Suppressor macrophage (primary cell): Measurements from ENCODE around the gene ORC2.
"Not testable (repeated sequence)": the region's sequence is repeated elsewhere in the genome, so short reads cannot be mapped to it uniquely, and the experiment has no call there.

ENCODE experiments used
- DNase-seq, 4 experiments: peaks; one replicate each; pipeline ENCODE4 v3.0.0-alpha.2; 2020 to 2022
- total RNA-seq, 17 experiments: gene quantifications; one replicate each; lab custom pipeline; 2026; ENCODE audit warnings: mixed read lengths in 6 of 17, inconsistent platforms in 3 of 17; lab: John Stamatoyannopoulos, UW

Gene ORC2
- 6.5 to 27.6 (median 16.1) reads per million in 17 experiments for total RNA-seq

DNA sequence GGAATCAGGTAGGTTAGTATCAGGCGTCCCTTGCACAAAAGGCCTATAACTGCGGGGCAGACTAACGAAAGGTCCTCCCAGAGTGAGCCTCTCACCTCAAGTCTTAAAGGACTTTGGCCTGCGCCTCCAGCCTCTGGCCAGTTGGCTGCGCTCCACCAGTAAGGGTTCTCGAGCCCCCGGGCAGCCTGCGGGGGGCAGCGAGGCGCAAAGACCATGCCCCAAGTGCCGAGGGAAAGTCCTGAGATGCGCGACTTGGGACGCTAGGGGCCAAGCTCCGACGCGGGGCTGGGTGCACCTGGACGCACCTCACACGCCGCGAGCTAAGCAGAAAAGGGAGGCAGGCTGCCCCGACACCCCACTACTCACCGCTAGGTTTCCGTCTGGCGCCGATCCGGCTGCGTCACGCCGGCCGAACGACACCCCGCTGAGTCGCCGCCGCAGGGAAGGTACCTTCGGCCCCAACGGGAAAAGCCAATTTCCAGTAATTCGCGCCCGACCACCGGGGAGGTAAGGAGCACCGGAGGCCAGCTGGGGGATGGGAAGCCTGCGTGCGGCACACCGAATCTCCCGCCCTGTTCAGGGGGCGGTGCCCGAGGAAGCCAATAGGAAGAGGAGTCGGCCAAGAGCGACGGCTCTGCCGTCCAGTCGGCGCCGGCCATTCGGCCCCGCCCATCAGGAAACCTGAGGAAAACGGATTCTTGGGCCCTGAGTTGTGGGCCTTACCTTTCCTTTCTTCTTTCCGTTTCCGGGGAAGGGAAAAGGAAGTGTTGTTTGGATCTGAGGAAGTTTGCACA is at the start of gene ORC2:
Gene ORC2 (minus strand): TSS at position 537 of the 794 bp plus-strand sequence. CDS start 5,537 bp downstream, outside the sequence.
- peak; percentile 96 to 97 (median 96) for DNase-seq

DNA sequence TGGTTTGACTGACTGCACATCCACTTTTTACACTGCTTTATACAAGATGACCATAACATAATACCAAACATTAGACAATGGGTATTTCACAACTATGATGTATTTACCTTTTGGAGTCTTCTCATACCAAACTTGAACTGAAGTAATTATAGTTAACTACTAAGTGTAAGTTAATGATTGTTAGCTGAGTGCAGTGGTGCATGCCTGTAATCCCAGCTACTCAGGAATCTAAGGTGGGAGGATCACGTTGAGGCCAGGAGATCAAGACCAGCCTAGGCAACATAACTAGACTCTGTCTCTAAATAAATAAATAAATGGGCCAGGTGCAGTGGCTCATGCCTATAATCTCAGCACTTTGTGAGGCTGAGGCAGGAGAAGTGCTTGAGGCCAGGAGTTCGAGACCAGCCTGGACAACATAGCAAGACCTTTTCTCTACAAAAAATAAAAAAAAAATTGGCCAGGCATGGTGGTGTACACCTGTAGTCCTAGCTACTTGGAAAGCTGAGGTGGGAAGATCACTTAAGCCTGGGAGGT is 44.9 kb upstream of the ORC2 start:
- no peak for DNase-seq

DNA sequence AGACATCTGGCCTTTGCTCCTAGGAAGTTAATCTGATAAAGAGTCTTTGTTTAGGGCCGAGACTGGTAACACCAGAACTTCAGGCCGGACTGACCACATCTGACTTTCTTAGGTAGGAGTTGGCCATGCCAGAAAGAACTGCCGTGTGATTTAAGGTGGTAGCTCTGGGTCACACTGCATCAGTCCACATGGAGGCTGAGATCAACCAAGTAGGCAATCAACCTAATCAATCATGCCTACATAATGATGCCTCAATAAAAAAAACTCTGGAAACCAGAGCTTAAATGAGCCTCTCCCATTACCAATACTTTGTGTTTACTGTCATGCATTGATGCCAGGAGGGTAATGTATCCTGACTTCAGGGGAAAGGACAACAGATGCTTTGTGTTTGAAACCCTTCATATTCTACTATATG is 44.1 kb upstream of the ORC2 start:
- DNase-seq, result no peak

DNA sequence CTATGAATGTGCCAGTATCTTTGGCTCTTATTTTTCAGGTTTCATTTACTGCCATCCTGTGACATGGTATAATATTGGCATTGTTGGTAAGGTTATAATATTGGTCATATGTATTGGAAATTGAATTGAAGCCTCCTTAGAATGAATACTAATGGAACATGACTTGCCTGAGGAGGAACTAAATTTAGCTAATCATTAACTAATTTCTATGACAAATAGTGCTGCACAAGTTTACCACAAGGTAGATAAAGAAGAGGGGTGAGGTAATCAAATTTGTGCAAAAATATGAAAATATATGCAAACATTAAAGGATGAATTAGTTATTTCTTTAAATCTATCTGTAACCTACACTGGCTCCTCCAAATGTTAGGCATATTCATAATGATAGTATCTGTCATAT is 43.2 kb upstream of the ORC2 start:
- DNase-seq, result no peak

DNA sequence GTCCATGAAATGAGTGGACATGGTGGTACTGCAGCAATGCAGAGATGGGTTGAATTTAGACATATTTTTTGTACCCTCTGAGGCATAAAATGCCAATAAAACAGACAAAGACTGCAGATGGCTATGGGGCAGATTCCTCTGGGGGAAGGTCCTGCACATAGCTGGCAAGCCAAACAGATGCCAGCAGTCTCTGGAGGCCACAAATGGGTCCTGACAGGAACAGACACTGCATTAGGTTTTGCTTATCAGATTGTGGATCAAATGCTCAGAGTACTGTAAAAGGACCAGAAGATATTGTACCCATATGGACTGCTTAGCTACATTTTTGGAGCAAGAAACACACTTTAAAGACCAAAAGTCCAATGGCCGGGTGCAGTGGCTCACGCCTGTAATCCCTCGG is 40.9 kb upstream of the ORC2 start:
- DNase-seq, result no peak

DNA sequence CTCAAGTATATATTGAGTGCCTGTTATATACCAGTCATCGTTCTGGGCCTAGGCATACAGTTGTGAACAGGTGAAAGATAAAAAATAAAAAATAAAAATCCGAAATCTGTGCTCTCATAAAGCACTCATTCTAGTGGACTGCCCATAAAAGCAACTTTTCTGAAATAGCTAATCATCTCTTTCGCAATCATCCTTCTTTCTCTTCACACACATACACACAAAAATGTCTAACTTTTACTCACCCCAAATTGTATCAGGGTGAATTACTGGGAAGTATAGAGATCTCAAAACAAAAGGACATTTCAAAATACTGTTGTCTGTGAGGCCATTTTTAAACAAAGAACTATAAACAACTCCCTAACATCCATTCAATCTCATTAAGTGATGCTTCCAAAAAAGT is 29.6 kb upstream of the ORC2 start:
- no peak for DNase-seq

DNA sequence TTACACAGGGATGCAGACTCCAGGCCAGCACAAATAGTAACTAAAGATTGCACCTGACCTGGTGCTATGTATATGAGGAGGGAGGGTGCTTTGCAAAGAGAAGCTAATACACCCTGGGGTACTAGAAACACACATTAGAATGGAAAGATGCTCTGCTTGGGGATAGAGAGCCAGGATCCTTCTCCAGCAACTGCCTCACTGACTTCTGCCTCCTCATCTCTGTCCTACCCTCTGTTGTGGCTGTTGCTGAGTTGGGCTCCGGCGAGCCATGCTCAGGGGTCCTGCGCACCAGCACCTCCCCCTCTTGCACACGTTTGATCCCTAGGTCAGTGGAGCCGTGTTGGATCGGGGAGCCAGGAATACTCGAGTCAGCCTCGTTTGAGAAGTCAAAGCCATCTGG is 23.7 kb upstream of the ORC2 start:
- DNase-seq, result no peak

DNA sequence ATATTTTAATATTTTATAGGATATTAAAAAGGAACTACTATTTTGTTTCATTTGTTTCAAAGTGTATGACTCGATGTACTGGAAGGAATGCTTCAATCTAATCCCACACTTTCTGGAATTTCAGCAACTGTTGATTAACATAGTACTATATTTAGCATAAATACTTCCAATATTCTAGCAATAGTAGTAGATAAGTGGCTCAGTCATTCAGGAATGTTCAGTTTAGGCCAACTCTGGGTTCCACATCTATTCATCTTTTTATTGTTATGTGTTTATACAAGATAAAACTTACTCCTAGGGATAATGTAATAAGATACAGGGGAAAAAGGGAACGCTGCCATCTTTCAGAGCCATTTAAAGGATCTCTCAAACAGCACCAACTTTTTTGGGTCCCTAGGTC is 22.3 kb upstream of the ORC2 start:
- no peak for DNase-seq

DNA sequence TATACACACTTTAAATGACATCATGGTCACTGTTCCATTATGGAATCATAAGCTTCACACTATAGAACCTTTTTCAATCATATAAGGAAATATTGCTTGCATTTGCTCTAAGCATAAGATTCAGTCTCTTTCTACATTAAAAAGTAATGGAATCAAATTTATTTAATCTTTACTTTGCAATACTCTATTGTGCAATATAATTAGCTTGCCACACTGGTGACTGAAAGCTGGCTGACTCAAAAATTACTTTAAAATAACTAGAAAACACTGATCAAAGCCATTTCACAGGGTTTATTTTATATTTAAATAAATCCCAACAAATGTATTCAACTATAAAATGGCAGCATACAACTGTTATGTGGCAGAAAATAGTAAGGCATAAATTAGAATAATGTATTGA is 13.2 kb upstream of the ORC2 start:
- no peak for DNase-seq

DNA sequence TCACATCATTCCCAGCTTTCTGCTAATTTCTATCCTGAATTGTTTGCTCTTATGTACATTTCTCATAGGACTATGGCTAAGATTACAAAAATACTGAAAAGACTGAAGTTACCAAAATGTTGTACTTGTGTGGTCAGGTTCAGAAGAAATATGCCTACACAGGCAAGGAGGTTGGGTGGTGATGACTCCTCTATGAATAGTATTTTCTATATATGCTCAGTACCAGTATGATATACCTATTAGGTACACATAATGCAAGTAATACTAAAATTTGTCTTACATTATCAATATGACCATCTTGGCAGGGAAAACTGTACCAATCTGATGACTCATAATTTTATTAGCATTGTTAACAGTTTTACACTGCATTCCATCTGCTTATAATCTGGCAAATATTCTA is 12.2 kb upstream of the ORC2 start:
- DNase-seq, result no peak

DNA sequence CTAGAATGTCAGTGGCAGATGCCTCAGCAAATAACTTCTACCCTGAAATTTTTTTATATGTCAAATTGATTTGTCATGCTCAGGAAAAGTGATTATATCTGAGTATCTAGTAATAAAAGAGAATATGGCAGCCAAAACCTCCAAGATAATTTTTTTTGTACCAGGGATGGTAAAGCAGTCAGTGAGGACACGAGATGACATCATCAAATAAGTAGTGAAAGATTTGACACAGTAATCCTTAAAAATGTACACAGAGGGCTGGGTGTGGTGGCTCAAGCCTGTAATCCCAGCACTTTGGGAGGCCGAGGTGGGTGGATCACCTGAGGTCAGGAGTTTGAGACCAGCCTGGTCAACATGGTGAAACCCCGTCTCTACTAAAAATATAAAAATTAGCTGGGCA is 6.6 kb upstream of the ORC2 start:
- not testable (repeated sequence) for DNase-seq

DNA sequence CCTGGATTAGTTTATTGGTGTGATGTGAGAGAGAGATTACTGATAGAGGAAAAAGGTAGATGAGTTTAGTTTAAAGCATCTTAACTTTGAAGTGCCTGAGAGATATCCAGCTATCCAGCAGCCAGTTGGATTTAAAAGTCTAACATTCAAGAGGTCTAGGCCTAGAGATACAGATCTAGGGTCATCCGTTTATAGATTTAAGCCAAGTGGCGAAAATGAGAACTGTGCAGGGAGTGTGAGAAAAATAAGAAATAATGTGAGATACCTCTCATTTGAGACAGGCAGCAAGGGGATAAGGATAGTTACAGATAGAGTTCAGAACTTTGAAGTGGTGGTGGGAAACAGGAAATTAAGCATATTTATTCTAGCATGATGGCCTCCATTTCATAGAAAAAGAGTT is 5.3 kb upstream of the ORC2 start:
- DNase-seq, result no peak

DNA sequence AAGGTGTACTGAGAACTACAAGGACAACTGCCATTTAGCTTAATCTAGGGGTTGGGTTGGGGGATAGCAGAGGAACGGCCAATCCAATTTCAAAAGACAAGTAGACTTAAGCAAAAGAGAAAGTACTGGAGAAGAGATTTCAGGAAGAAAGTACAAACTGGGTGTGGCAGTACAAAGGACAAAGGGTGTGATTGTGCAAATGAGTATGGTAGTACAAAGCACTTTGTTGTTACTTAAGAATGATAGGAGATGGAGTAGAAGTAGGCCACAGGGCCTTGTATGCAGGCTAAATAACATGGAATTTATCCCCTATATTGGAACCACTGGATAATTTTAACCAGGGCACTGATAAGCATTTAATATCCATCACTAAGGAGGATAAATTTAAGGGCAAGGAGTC is 4.7 kb upstream of the ORC2 start:
- peak in 1 of 4 experiments; percentile 12 for DNase-seq

DNA sequence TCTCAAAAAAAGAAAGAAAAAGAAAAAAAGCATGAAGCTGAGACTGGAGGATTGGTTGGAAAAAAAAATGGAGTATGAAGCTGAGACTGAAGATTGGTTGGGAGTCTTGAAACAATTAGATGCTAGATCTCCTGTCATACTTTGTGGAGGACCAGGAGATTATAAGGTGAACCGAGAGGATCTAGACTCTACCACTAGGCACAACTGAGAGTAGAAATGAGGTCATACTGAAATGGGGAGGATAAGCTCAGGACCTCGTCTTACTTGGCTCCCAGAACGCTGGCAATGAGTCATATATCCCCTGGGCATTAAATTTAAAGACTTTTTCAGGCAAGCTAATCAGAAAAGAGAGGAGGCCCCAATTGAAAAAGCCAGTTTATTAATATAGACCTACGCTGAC is 3.3 kb upstream of the ORC2 start:
- DNase-seq, result no peak

DNA sequence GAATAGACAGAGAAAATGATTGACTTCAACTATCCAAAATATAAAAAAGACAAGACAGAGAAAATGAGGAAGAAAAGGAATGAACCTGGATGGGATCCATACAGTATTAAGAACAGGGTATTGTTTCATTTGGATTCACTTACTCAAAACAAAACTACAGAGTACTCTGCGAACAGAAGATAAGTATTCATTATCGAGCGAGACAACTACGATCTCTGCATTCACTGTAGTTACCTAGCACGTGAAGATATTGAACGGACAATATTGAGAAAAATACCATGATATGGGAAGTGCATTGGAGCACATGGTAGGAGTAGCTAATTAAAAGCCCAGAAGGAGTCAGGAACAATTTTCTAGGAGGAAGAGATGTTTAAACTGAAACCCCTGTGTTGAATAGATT is 1.0 kb upstream of the ORC2 start:
- no peak for DNase-seq

DNA sequence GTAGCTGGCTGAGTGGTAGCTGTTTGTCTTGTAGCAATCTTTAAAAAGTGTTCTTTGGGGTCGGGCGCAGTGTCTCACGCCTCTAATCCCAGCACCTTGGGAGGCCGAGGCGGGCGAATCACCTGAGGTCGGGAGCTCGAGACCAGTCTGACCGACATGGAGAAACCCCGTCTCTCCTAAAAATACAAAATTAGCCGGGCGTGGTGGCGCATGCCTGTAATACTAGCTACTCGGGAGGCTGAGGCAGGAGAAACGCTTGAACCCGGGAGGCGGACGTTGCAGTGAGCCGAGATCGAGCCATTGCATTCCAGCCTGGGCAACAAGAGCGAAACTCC is 425 bp upstream of the ORC2 start:
- not testable (repeated sequence) for DNase-seq

DNA sequence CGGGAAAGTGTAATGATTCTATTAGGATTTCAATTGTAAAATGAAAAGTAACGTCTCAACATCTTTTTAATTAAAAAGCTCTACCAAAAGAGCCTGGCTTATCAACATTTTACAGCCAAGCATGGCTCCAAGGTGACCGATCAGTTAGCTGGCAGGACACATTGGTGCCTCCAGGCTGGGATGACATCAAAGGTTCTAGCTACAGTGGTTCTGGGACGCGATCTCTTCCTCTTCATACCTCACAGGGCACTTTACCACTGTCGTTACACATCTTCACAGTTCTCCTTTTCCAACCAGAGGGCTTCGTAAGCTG is 693 bp downstream of the ORC2 start:
- no peak for DNase-seq

DNA sequence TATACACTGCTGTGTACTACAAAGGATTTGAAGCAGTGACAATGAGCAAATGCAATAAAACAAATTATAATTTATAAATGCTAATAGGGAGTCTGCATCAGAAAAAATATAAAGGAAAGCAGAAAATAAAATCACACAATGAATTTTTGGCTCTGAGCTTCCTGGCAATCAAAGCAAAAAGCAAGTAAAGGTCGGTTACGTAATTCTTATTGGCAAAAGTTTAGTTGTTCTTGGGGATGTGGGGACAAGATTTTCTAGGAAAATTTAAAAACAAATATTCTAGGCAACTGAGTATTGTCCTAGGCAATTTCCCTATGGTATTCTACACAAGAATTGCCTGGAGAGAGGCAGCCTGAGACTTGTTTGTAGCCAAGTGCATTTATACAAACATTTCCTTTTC is 1.8 kb downstream of the ORC2 start:
- no peak for DNase-seq

DNA sequence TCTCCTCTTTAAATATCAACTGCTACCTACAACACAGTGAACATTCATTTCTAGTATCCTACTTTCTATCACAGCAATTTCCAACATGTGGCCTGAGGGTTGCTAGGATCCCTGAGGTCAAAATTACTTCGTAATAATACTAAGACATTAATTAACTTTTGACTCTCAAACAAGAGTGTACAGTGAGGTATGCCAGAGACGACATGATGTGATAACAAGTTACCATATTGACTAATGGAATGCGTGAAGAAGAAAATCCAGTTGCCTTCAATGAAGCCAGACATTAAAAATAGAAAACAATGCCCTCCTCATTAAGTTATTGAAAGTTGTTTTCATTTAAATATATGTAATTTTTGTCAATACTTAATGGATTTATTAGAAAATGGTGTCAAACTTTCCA is 13.1 kb downstream of the ORC2 start:
- DNase-seq, result no peak

DNA sequence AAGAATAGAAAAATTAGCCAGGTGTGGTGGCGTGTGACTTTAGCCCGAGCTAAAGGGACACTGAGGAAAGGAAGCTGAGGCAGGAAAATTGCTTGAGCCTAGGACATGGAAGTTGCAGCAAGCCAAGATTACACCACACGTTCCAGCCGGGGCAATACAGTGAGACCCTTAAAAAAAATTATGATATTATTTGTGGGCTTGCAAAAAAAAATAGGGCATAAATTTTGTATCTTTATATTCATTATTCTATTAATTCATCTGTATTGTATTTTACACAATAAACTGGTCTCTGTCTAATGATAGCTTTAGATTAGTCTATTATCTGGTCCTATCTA is 18.1 kb downstream of the ORC2 start:
- DNase-seq, result no peak

DNA sequence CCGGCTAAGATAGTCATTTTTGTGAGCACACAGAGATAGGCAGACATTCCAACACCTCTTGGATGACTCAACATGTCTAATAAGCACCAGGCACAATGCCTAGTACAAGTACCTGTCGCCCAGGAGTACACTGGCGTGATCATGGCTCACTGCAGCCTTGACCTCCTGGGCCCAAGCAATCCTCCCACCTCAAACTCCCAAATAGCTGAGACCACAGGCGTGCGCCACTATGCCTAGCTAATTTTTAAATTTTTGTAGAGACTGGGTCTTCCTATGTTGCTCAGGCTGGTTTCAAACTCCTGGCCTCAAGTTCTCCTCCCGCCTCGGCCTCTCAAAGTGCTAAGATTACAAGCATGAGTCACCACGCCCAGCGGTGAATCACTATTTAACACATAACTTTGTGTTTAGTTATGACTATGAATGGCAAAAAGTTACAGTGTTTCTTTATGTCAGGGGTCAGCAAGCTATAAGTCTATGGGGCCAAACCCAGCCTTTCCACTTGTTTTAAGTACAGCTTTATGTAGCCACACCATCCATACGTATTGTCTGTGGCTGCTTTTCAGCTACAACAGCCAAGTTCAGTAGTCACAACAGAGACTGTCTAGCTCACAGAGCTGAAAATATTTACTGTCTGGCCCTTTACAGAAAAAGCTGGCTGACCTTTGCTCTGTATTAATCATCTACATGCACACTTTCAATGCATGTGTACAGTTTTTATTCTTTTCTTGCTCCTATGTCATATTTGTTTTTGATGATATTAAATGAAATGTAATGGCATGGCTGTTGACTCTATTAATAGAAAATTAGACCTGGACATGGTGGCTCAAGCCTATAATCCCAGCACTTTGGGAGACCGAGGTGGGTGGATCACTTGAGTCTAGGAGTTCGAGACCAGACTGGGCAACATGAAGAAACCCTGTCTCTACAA is 18.7 kb downstream of the ORC2 start:
- DNase-seq, result peak; percentile 24 to 58 (median 38)

DNA sequence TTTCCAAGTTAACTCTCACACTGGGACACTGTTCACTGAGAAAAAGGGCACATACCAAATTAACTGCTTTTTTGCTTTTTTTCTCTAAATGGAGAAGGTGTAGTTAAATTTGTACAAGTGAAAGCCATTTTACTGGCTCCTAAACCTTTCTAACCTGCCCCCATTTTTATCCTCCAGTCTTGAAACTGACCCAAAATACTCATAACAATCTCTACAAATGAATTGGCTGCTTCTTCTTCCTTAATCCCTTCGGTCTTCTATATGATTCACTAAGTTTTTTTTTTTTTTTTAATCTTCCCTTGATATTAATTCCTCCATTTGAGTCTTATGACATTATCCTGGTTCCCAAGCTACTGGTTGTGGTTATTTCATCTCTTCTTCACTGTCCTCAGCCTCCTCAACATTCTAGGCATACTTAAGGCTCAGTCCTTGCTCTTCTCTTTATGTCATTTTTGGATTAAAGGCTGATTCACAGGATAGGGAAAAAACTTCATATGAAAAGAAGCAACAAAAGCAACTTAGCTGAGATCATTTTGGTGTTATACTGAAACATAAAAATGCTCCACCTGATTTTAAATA is 19.8 kb downstream of the ORC2 start:
- DNase-seq, result no peak

DNA sequence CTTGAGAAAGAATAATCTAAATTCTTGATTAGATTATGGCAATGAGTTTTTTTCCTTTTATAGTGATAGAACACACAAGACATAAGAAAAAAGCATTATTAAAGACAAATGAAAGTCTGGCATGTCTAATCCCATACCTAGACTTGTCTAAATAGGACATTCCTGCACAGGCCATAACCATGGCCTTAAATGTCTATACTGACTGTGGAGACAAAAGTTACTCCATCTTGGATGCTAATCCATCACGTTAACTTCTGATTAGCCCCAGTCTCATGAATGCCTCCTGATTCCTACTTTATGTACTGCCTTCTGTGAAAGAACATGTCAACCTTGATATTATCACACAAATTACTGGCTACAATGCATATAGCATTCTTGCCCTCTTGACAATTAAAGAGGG is 23.6 kb downstream of the ORC2 start:
- DNase-seq, result no peak
